ENCODE measurements around the gene CRK.
"Not testable (repeated sequence)": the region's sequence is repeated elsewhere in the genome, so short reads cannot be mapped to it uniquely, and the experiment has no call there.

The CRK gene

GRCh38 chr17:1454541-1454940, 1.5 kb downstream of the CRK start:
- Histone ChIP-seq H3K9ac (ENCODE audit: low read length) (peak overlapping the region; percentile 87; the same call in 1 of the 2 replicates), H3K27me3 (ENCODE audit: low read depth, low read length) (no peaks in the 10 kb centered on the region), H4K20me1 (ENCODE audit: insufficient read depth, low read length) (peaks cover 16% of the 10 kb centered on the region), H3K4me1 (ENCODE audit: low read length) (peaks cover 10% of the 10 kb centered on the region), H3K79me2 (ENCODE audit: low read length) (peaks cover 67% of the 10 kb centered on the region), H3K9me3 (ENCODE audit: insufficient read depth, low read length) (no peaks in the 10 kb centered on the region), H2AFZ (ENCODE audit: low read depth, low read length) (no peak overlapping the region), H3K4me2 (ENCODE audit: low read length) (peak overlapping the region; percentile 75), H3K36me3 (replicated peaks; ENCODE audit: low read depth, low read length) (peaks cover 4% of the 10 kb centered on the region), H3K4me3 (ENCODE audit: low read length) (peak overlapping the region; percentile 98), H3K27ac (ENCODE audit: low read length) (no peak overlapping the region)
- TF ChIP-seq, protein P1, sequence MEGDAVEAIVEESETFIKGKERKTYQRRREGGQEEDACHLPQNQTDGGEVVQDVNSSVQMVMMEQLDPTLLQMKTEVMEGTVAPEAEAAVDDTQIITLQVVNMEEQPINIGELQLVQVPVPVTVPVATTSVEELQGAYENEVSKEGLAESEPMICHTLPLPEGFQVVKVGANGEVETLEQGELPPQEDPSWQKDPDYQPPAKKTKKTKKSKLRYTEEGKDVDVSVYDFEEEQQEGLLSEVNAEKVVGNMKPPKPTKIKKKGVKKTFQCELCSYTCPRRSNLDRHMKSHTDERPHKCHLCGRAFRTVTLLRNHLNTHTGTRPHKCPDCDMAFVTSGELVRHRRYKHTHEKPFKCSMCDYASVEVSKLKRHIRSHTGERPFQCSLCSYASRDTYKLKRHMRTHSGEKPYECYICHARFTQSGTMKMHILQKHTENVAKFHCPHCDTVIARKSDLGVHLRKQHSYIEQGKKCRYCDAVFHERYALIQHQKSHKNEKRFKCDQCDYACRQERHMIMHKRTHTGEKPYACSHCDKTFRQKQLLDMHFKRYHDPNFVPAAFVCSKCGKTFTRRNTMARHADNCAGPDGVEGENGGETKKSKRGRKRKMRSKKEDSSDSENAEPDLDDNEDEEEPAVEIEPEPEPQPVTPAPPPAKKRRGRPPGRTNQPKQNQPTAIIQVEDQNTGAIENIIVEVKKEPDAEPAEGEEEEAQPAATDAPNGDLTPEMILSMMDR (IDR thresholded peaks at IDR 0.05; ENCODE audit: low read depth, low read length), result no peak
- TF ChIP-seq EZH2phosphoT487 (IDR thresholded peaks at IDR 0.05; ENCODE audit: low read depth), result no peak

DNA sequence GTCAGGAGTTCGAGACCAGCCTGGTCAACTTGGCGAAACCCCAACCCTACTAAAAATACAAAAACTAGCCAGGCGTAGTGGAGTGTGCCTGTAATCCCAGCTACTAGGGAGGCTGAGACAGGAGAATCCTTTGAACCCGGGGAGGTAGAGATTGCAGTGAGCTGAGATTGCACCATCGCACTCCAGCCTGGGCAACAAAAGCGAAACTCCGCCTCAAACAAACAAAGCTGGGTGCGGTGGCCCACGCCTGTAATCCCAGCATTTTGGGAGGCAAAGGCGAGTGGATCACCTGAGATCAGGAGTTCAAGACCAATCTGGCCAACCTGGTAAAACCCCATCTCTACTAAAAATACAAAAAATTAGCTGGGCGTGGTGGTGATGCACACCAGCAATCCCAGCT, 2.3 kb downstream of the CRK start:
- not testable (repeated sequence) for H3K4me2 ChIP-seq (ENCODE audit: low read length); H3K27ac ChIP-seq (ENCODE audit: low read length); H3K4me1 ChIP-seq (ENCODE audit: low read length); H3K4me3 ChIP-seq (ENCODE audit: low read length); H3K27me3 ChIP-seq (ENCODE audit: low read depth, low read length); H3K9ac ChIP-seq (ENCODE audit: low read length); H3K9me3 ChIP-seq (ENCODE audit: insufficient read depth, low read length); H2AFZ ChIP-seq (ENCODE audit: low read depth, low read length); H3K36me3 ChIP-seq (replicated peaks; ENCODE audit: low read depth, low read length)
- Histone ChIP-seq H3K79me2 (ENCODE audit: low read length) (peaks cover 75% of the 10 kb centered on the region), H4K20me1 (ENCODE audit: insufficient read depth, low read length) (peaks cover 20% of the 10 kb centered on the region)

DNA sequence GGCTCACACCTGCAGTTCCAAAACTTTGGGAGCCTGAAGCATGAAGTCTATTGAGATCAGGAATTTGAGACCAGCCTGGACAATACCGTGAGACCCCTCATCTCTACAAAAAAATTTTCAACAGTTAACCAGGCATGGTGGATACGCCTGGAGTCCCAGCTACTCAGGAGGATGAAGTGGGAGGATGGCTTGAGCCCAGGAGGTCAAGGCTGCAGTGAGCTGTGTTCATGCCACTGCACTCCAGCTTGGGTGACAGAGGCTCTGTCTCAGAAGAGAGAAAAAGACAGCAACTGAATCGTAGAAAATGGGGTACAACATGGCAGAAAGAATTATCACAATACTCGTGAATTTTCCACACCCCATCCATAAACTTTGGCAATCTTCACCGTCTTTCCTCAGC, 3.2 kb downstream of the CRK start:
- peaks cover 10% of the 10 kb centered on the region for H3K4me1 ChIP-seq (ENCODE audit: low read length)

DNA sequence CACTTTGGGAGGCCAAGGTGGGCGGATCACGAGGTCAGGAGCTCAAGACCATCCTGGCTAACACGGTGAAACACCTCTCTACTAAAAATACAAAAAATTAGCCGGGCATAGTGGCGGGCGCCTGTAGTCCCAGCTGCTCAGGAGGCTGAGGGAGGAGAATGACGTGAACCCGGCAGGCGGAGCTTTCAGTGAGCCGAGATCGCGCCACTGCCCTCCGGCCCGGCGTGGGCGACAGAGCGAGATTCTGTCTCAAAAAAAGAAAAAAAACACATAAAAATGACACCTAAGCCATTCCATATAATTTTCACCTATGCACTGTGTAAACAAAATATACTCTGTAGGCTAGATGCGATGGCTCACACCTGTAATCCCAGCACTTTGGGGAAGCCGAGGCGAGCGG, 5.8 kb downstream of the CRK start:
- H3K36me3 ChIP-seq (replicated peaks; ENCODE audit: low read depth, low read length); H3K4me1 ChIP-seq (ENCODE audit: low read length); H3K27me3 ChIP-seq (ENCODE audit: low read depth, low read length); H3K9ac ChIP-seq (ENCODE audit: low read length); H3K4me3 ChIP-seq (ENCODE audit: low read length); H3K4me2 ChIP-seq (ENCODE audit: low read length); H3K9me3 ChIP-seq (ENCODE audit: insufficient read depth, low read length); H2AFZ ChIP-seq (ENCODE audit: low read depth, low read length); H3K27ac ChIP-seq (ENCODE audit: low read length): not testable (repeated sequence)
- Histone ChIP-seq H3K79me2 (ENCODE audit: low read length) (peaks cover 100% of the 10 kb centered on the region), H4K20me1 (ENCODE audit: insufficient read depth, low read length) (peaks cover 31% of the 10 kb centered on the region)

More for the DNA sequence above, 3.2 kb downstream of the CRK start:
- Histone ChIP-seq H3K9me3 (ENCODE audit: insufficient read depth, low read length) (no peaks in the 10 kb centered on the region), H3K9ac (ENCODE audit: low read length) (no peak overlapping the region), H3K36me3 (replicated peaks; ENCODE audit: low read depth, low read length) (peaks cover 7% of the 10 kb centered on the region), H2AFZ (ENCODE audit: low read depth, low read length) (no peak overlapping the region), H3K79me2 (ENCODE audit: low read length) (peaks cover 84% of the 10 kb centered on the region), H3K4me2 (ENCODE audit: low read length) (no peak overlapping the region), H4K20me1 (ENCODE audit: insufficient read depth, low read length) (peaks cover 24% of the 10 kb centered on the region), H3K27me3 (ENCODE audit: low read depth, low read length) (no peaks in the 10 kb centered on the region), H3K4me3 (ENCODE audit: low read length) (no peak overlapping the region), H3K27ac (ENCODE audit: low read length) (no peak overlapping the region)
- TF ChIP-seq, protein P1 (IDR thresholded peaks at IDR 0.05; ENCODE audit: low read depth, low read length), result no peak
- TF ChIP-seq EZH2phosphoT487 (IDR thresholded peaks at IDR 0.05; ENCODE audit: low read depth), result no peak

GRCh38 chr17:1449412-1449967, 6.5 kb downstream of the CRK start:
- Histone ChIP-seq H2AFZ (ENCODE audit: low read depth, low read length) (no peak overlapping the region), H3K9me3 (ENCODE audit: insufficient read depth, low read length) (no peaks in the 10 kb centered on the region), H3K79me2 (ENCODE audit: low read length) (peaks cover 98% of the 10 kb centered on the region), H3K4me2 (ENCODE audit: low read length) (no peak overlapping the region), H4K20me1 (ENCODE audit: insufficient read depth, low read length) (peaks cover 26% of the 10 kb centered on the region), H3K27ac (ENCODE audit: low read length) (no peak overlapping the region), H3K9ac (ENCODE audit: low read length) (no peak overlapping the region), H3K4me1 (ENCODE audit: low read length) (peaks cover 2% of the 10 kb centered on the region), H3K36me3 (replicated peaks; ENCODE audit: low read depth, low read length) (peaks cover 7% of the 10 kb centered on the region), H3K4me3 (ENCODE audit: low read length) (no peak overlapping the region), H3K27me3 (ENCODE audit: low read depth, low read length) (no peaks in the 10 kb centered on the region)
- TF ChIP-seq, protein P1 (IDR thresholded peaks at IDR 0.05; ENCODE audit: low read depth, low read length), result no peak
- no peak for TF ChIP-seq EZH2phosphoT487 (IDR thresholded peaks at IDR 0.05; ENCODE audit: low read depth)

Data from OCI-LY3 (cell line).